VCaP (cell line): ENCODE results near the gene ROCK2.

Source experiments
- H3K27ac ChIP-seq: fragments of 450-650 bp; 2 replicates; pipeline ENCODE4 v1.5.1; 2017
- TF ChIP-seq, protein P1 (sequence below): fragments of 450-650 bp; conservative IDR thresholded peaks from 2 replicates; pipeline ENCODE4 v1.5.1; 2017; ENCODE audit warnings: mild to moderate bottlenecking, moderate library complexity

The ROCK2 gene

DNA sequence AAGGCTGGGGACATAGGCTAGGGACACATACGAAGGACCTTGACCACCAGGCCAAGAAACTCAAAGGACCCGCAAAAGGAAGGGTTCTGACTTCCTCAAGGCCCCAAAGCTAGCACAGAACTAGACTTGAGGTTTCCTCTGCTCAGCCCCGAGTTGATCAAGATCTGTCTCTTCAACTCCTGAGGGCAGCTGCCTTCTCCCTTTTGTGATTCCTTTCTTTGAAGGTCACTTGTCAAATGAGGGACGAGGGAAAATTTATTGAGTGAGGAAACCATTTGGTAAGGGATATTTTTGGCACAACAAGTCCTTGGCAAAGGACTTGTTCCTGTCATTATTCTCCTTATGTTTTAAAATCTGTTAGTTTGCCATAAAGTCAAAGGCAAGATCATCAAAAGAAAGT, 12.3 kb upstream of the ROCK2 start:
- TF ChIP-seq, protein P1, sequence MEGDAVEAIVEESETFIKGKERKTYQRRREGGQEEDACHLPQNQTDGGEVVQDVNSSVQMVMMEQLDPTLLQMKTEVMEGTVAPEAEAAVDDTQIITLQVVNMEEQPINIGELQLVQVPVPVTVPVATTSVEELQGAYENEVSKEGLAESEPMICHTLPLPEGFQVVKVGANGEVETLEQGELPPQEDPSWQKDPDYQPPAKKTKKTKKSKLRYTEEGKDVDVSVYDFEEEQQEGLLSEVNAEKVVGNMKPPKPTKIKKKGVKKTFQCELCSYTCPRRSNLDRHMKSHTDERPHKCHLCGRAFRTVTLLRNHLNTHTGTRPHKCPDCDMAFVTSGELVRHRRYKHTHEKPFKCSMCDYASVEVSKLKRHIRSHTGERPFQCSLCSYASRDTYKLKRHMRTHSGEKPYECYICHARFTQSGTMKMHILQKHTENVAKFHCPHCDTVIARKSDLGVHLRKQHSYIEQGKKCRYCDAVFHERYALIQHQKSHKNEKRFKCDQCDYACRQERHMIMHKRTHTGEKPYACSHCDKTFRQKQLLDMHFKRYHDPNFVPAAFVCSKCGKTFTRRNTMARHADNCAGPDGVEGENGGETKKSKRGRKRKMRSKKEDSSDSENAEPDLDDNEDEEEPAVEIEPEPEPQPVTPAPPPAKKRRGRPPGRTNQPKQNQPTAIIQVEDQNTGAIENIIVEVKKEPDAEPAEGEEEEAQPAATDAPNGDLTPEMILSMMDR, result no peak
- no peak overlapping the region for H3K27ac ChIP-seq

DNA sequence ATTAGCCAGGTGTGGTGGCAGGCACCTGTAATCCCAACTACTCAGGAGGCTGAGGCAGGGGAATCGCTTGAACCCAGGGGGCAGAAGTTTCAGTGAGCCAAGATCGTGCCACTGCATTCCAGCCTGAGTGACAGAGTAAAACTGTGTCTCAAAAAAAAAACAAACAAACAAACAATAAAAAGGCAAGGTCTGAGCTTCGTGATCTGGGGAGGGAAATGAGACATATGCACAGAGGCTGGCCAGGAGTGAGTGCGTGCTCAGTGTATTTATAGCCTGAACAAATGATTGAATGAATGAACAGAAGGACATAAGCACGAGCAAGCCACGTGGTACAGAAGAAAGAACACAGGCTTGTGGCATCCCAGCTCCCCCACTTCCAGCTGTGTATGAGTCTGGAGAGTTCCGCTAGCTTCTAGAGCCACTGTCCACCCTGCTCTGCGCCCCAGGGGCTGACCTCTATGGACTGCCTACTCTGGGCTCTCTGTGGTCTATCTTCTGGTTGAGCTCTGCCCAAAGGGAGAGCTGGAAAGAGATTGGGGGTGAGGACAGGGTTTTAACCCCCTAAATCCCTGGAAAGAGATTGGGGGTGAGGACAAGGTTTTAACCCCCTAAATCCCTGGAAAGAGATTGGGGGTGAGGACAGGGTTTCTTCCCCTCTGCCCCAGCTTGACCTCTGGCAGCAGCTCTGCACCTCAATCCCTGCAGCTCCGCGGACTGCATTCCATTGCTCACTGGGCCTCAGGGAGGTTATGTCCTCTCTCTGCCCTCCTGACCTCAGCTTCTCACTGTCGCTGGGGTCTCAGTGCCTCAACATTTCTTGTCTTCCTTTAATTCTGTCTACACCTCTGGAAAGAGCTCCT, 11.0 kb upstream of the ROCK2 start:
- H3K27ac ChIP-seq, result no peak overlapping the region
- TF ChIP-seq, protein P1, result no peak

DNA sequence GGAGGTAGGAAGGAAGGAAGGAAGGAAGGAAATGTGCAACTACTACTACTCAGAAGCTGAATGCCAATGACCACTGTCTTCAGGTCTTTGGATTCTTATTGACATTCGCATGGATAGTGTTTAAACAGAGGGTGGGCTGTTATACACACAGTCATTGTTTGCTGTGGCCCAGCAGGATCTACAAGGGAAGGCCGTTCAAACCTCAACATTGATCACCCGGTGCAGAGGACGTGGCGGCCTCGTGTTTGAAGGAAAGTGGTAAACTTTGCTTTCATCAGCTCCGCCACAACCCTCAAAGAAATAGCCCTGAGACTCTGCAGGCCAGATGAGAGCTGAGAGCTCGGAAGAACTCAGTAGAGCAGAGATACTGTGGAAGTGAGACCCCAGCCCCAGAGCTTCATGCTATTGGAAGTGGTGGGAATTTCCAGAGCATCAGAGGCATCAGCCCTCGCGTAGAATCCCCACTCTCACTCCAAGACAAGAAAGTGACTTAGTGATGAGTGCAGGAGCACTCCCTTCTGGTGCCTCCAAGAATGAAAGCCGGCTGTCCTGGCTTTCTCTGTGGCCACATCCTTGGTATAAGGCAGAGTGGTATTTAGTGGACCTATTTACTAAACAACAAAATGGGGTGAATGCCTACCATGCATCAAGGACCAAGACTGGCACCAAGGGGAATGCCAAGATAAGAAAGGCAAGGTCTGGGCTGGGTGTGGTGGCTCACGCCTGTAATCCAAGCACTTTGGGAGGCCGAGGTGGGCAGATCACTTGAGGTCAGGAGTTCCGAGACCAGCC, 10.1 kb upstream of the ROCK2 start:
- TF ChIP-seq, protein P1, result no peak
- no peak overlapping the region for H3K27ac ChIP-seq

DNA sequence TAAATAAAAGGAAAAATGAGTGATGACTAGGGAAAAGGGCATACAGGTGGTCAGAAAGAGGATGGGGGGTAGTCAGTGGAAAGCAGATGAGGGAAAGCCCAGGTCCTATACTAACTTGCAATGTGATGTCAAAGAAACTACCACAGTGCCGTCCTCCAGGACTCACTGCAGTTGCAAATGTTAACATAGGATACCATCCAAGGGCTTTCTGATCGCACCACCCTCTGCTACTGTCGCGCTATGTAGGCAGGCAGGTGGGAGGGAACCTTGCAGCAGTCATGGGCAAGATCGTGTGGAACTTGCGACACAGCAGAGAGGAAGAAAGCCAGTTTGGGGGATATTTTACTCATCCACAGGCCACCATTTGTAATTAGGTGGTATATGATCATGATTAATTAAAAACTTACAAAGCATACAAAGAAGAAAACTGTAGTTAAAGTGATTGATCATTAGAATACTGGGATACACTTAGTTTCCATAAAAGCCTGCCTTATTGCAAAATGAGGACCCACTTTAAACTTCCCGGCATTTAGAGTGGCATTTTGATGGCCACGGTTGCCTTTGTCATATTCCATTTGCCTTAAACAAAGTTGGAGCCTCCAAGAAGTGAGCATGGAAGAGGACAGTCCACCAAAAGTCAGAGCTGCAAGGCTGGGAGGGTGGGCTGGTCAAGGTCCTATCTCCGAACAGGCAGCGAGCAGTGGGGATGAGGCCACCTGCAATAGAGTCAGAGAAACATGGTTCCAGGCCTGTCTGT, 8.5 kb upstream of the ROCK2 start:
- no peak overlapping the region for H3K27ac ChIP-seq
- TF ChIP-seq, protein P1, result no peak

DNA sequence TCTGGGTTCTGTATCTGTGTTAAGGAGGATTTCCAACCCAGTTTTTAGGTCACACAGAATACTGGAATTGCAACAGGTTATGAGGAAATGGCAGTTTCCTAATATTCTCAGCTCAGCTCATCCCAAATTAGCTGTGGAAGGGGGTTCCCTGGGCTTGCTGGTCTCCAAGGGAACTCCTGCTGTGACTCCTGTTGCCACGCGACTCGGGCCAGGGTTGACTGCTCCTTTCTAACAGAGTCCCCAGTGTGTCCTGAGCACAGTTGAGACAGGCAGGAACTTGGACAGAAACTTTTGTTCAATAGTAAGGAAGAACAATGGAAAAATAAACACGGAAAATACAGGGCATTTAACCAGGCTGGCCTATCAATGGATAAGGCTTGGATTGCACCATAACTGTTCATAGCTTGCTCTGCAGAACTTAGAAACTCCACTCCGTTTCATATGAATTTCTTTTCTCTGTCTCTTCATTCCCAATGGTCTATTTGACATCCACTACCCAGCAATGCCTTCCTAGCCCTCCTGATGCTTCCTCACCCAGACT, 3.8 kb upstream of the ROCK2 start:
- TF ChIP-seq, protein P1, result no peak
- no peak overlapping the region for H3K27ac ChIP-seq

DNA sequence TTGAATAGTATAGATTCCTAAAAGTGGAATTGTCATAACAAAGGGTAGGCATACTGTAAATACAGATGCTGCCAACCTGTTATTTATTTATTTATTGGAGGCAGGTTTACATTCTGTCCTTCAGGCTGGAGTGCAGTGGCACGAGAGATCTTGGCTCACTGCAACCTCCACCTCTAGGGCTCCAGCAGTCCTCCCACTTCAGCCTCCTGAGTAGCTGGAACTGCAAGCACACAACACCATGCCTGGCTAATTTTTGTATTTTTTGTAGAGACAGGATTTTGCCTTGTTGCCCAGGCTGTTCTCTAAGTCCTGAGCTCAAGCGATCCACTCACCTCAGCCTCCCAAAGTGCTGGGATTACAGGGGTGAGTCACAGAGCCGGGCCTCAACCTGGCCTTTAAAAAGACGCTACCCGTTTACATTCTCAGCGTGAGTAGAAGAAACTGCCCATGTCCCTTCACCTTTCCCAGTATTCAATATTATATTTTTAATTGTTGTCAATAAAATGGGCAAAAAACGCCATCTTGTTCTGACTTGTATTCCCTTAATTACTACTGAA, 3.0 kb upstream of the ROCK2 start:
- TF ChIP-seq, protein P1, result no peak
- H3K27ac ChIP-seq, result no peak overlapping the region
